GM18498 (cell line): ENCODE results near the gene MYMK.

Experiments used
- ATAC-seq: cut with Tn5 transposase; IDR thresholded peaks from one replicate; pipeline ENCODE4 v1.9.1; 2021; ENCODE audit warnings: mild to moderate bottlenecking, moderate library complexity; ENCODE audit not compliant: unreplicated experiment

The MYMK gene

GRCh38 chr9:133505901-133506652, 18.7 kb downstream of the MYMK start:
- no peak for ATAC-seq

- no peak for ATAC-seq
These were observed 19.5 kb downstream of the MYMK start for GRCh38 chr9:133505186-133505830.

GRCh38 chr9:133502112-133502511, 22.6 kb downstream of the MYMK start:
- ATAC-seq = no peak

- ATAC-seq = no peak
These were observed 24.9 kb downstream of the MYMK start for GRCh38 chr9:133499892-133500270.

GRCh38 chr9:133499132-133499891, 25.4 kb downstream of the MYMK start:
- no peak for ATAC-seq

GRCh38 chr9:133496861-133497842, 27.6 kb downstream of the MYMK start:
- no peak for ATAC-seq

GRCh38 chr9:133495327-133496293, 29.1 kb downstream of the MYMK start:
- no peak for ATAC-seq

- ATAC-seq = no peak
These were observed 30.0 kb downstream of the MYMK start for GRCh38 chr9:133494636-133495326.

- ATAC-seq = no peak
These were observed 30.8 kb downstream of the MYMK start for GRCh38 chr9:133493845-133494540.

- ATAC-seq = no peak
These were observed 31.3 kb downstream of the MYMK start for GRCh38 chr9:133493428-133493827.

- no peak for ATAC-seq
These were observed 32.4 kb downstream of the MYMK start for GRCh38 chr9:133492061-133493021.

- ATAC-seq = no peak
These were observed 33.2 kb downstream of the MYMK start for GRCh38 chr9:133491656-133491925.

GRCh38 chr9:133490865-133491655, 33.7 kb downstream of the MYMK start:
- ATAC-seq = no peak

GRCh38 chr9:133490201-133490681, 34.5 kb downstream of the MYMK start:
- ATAC-seq = no peak

GRCh38 chr9:133489253-133490190, 35.2 kb downstream of the MYMK start:
- ATAC-seq = no peak
